AG04450 (cell line): Measurements from ENCODE around the gene C16orf82. TPM values are rescaled to one million over a fixed set of nuclear protein-coding genes. Genes with fewer than 3 reads are reported as not detected.

Source experiments
- CTCF ChIA-PET: fragments of 300-600, 350-600 bp; formaldehyde crosslinking; extraction: SDS; loops from one replicate; lab custom pipeline; 2022; ENCODE audit warnings: antibody characterized with exemption, inconsistent platforms; lab: Charles Lee
- POLR2A ChIA-PET: fragments of 350-600 bp; formaldehyde crosslinking; extraction: SDS; loops from one replicate; lab custom pipeline; 2021; ENCODE audit warnings: antibody characterized with exemption, inconsistent platforms; lab: Yijun Ruan, JAX
- DNase-seq: peaks from one replicate; pipeline ENCODE4 v3.0.0-alpha.2; 2011; ENCODE audit warnings: low read depth, low spot score
- H3K27ac ChIP-seq: one replicate; pipeline ENCODE4 v1.5.1; 2012; ENCODE audit warnings: low read depth, low read length, control low read depth
- H3K27me3 ChIP-seq: one replicate; pipeline ENCODE4 v1.6.0; 2012; ENCODE audit warnings: low read length; ENCODE audit not compliant: control insufficient read depth, insufficient read depth
- H3K4me3 ChIP-seq: 2 replicates; pipeline ENCODE4 v1.5.1; 2011; ENCODE audit warnings: mild to moderate bottlenecking, low read depth, low read length, control low read depth
- H3K9me3 ChIP-seq: 2 replicates; pipeline ENCODE4 v1.5.1; 2012; ENCODE audit warnings: low read length; ENCODE audit not compliant: control insufficient read depth, insufficient read depth
- CTCF ChIP-seq: IDR thresholded peaks from 2 replicates; pipeline ENCODE4 v1.5.1; 2011; ENCODE audit warnings: low read depth, low read length, control low read depth, inconsistent platforms
- polyA plus RNA-seq: library from polyadenylated mRNA; depleted of rRNA; stranded (reverse); fragments of >200 nt; gene quantifications from 2 replicates; pipeline ENCODE4 v1.2.3, GENCODE V29; 2011

Gene C16orf82
- polyA plus RNA-seq, 1 experiment, result not detected

DNA sequence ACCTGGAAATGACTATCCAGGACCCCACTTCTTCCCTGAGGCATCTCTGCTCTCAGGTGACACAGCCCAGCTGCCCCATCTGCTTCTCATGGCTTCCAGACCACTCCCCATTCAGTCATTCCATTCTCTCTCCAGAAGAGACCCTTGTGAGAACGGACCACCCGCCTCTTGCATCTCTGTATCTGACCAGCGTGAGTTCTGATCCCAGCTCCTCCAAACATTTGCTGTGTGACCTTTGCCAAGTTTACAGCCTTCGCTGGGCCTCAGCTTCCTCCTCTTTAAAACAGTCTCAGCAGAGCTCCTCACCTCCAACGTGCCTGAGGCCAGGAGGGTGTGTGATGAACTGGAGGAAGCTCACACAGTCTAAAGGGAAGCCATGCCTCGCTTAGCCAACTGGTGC is 39.6 kb downstream of the C16orf82 start:
- no peaks in the 10 kb centered on the region for H3K27me3 ChIP-seq
- H3K9me3 ChIP-seq, result no peaks in the 10 kb centered on the region
- POLR2A ChIA-PET, result no interaction called here
- TF ChIP-seq CTCF, result no peak
- no peak for DNase-seq
- CTCF ChIA-PET, result no interaction called here
- H3K27ac ChIP-seq, result no peak overlapping the region
- no peak overlapping the region for H3K4me3 ChIP-seq

- Histone ChIP-seq H3K4me3 (no peak overlapping the region), H3K27ac (no peak overlapping the region), H3K27me3 (no peaks in the 10 kb centered on the region), H3K9me3 (no peaks in the 10 kb centered on the region)
- no peak for DNase-seq
- POLR2A ChIA-PET, result no interaction called here
- CTCF ChIA-PET, result no interaction called here
- no peak for TF ChIP-seq CTCF
Observed at GRCh38 chr16:27107185-27107592, 40.5 kb downstream of the C16orf82 start.

GRCh38 chr16:27108051-27108770 is 41.5 kb downstream of the C16orf82 start:
- H3K27ac ChIP-seq, result no peak overlapping the region
- no peaks in the 10 kb centered on the region for H3K27me3 ChIP-seq
- no peak for DNase-seq
- POLR2A ChIA-PET, result no interaction called here
- H3K4me3 ChIP-seq, result no peak overlapping the region
- CTCF ChIA-PET, result no interaction called here
- no peak for TF ChIP-seq CTCF
- no peaks in the 10 kb centered on the region for H3K9me3 ChIP-seq

GRCh38 chr16:27108826-27109665 is 42.3 kb downstream of the C16orf82 start:
- Histone ChIP-seq H3K9me3 (no peaks in the 10 kb centered on the region), H3K4me3 (peak overlapping the region; percentile 54), H3K27ac (no peak overlapping the region), H3K27me3 (no peaks in the 10 kb centered on the region)
- ChIA-PET POLR2A (no interaction called here), CTCF (interaction anchor here (0.6 to 2.7 kb wide), 56 partner anchors 8 to 1884 kb away, joined by 3 to 76 read pairs (median 6); partner anchors contain the start of gene KDM8)
- no peak for TF ChIP-seq CTCF
- no peak for DNase-seq
